GM12878 (cell line): ENCODE results near the gene RHEB. TPM values are rescaled to one million over a fixed set of nuclear protein-coding genes. Genes with fewer than 3 reads are reported as not detected.

Experiments
- ATAC-seq: fragments of 200-7000 bp; cut with Tn5 transposase; 3 replicates; pipeline ENCODE4 v1.9.1; 2020; ENCODE audit warnings: mild to moderate bottlenecking, moderate library complexity
- BruUV-seq: library from RNA; stranded (reverse); fragments of 400-500 nt; replicated peaks from 2 replicates; lab custom pipeline; 2021; lab: Mats Ljungman, UMichigan
- CTCF ChIA-PET: fragments of 300-600 bp; sonication (Branson Sonifier 250); formaldehyde crosslinking; extraction: SDS; loops from one replicate; lab custom pipeline; 2021; ENCODE audit warnings: inconsistent platforms; lab: Yijun Ruan, JAX
- POLR2A ChIA-PET: fragments of 350-600 bp; formaldehyde crosslinking; extraction: SDS; loops from one replicate; lab custom pipeline; 2021; ENCODE audit warnings: inconsistent platforms; lab: Charles Lee
- RAD21 ChIA-PET: fragments of 300-600 bp; sonication (Branson Sonifier 250); formaldehyde crosslinking; loops from one replicate; lab custom pipeline; 2023; ENCODE audit warnings: antibody characterized with exemption; ENCODE audit not compliant: unreplicated experiment; lab: Charles Lee
- SMC1A ChIA-PET: fragments of 300-600 bp; sonication (Branson Sonifier 250); formaldehyde crosslinking; loops from one replicate; lab custom pipeline; 2023; ENCODE audit not compliant: unreplicated experiment, uncharacterized antibody; lab: Charles Lee
- DNase-seq: peaks from one replicate; pipeline ENCODE4 v3.0.0-alpha.2; 2011; ENCODE audit warnings: low read depth, low spot score
- FAIRE-seq: peaks from 3 replicates; lab custom pipeline; 2011; peaks lifted over from hg19 to GRCh38; lab: Jason Lieb, UNC
- H2AFZ ChIP-seq: 2 replicates; pipeline ENCODE4 v1.6.0; 2011; ENCODE audit warnings: low read depth, low read length, control low read depth; ENCODE audit not compliant: control insufficient read depth
- H3K27ac ChIP-seq: 2 replicates; pipeline ENCODE4 v1.5.1; 2011; ENCODE audit warnings: control low read depth; ENCODE audit not compliant: control insufficient read depth, insufficient read depth
- H3K27me3 ChIP-seq, 2 experiments: replicated peaks in 1 of 2; 2 replicates each; pipeline versions ENCODE4 v1.6.0 to v1.6.1; 2011; ENCODE audit warnings: low read length in 1 of 2; ENCODE audit not compliant: control insufficient read depth in 2 of 2, insufficient read depth in 2 of 2
- H3K36me3 ChIP-seq, 2 experiments: 2 replicates each; pipeline ENCODE4 v1.5.1; 2011; ENCODE audit warnings: low read length in 1 of 2; ENCODE audit not compliant: control insufficient read depth in 2 of 2, insufficient read depth in 2 of 2
- H3K4me1 ChIP-seq: 2 replicates; pipeline ENCODE4 v1.6.1; 2011; ENCODE audit warnings: mild to moderate bottlenecking, low read length, moderate library complexity, mixed read lengths; ENCODE audit not compliant: control insufficient read depth, insufficient read depth
- H3K4me2 ChIP-seq: 2 replicates; pipeline ENCODE4 v1.6.0; 2011; ENCODE audit warnings: control low read depth; ENCODE audit not compliant: control insufficient read depth, insufficient read depth
- H3K4me3 ChIP-seq: fragments of 200-600 bp; sonication (generic); 2 replicates; pipeline ENCODE4 v1.5.1; 2016
- H3K79me2 ChIP-seq: 2 replicates; pipeline ENCODE4 v1.6.0; 2011; ENCODE audit warnings: low read length; ENCODE audit not compliant: control insufficient read depth, insufficient read depth
- H3K9ac ChIP-seq: 2 replicates; pipeline ENCODE4 v1.8.0; 2011; ENCODE audit warnings: low read length, control low read depth, mixed read lengths; ENCODE audit not compliant: control insufficient read depth, insufficient read depth
- H3K9me3 ChIP-seq: replicated peaks from 3 replicates; pipeline ENCODE4 v1.5.1; 2011; ENCODE audit warnings: mild to moderate bottlenecking, low read length; ENCODE audit not compliant: control insufficient read depth, insufficient read depth
- H4K20me1 ChIP-seq: 2 replicates; pipeline ENCODE4 v1.6.0; 2011; ENCODE audit not compliant: control insufficient read depth, insufficient read depth
- BCL3 ChIP-seq: IDR thresholded peaks from 2 replicates; pipeline ENCODE4 v1.6.1; 2011; ENCODE audit warnings: borderline replicate concordance, low read depth, mild to moderate bottlenecking, moderate library complexity, low read length; ENCODE audit not compliant: insufficient read depth, poor library complexity, severe bottlenecking
- FOXM1 ChIP-seq: IDR thresholded peaks from 2 replicates; pipeline ENCODE4 v1.6.1; 2012; ENCODE audit warnings: low read depth, mild to moderate bottlenecking, inconsistent platforms, low read length, moderate library complexity
- HDAC6 ChIP-seq: fragments of 200-600 bp; sonication (generic); IDR thresholded peaks from one replicate; pipeline ENCODE4 v1.8.0; 2017; ENCODE audit warnings: antibody characterized with exemption; ENCODE audit not compliant: unreplicated experiment
- MEF2B ChIP-seq: fragments of 450-650 bp; IDR thresholded peaks from 2 replicates; pipeline ENCODE4 v1.6.1; 2018; ENCODE audit warnings: mild to moderate bottlenecking, moderate library complexity; ENCODE audit not compliant: partially characterized antibody, poor library complexity, severe bottlenecking
- NFXL1 ChIP-seq: fragments of 450-650 bp; IDR thresholded peaks from 2 replicates; pipeline ENCODE4 v1.6.1; 2017; ENCODE audit warnings: antibody characterized with exemption, mild to moderate bottlenecking, borderline replicate concordance
- USF2 ChIP-seq: IDR thresholded peaks from 2 replicates; pipeline ENCODE4 v1.6.1; 2011; ENCODE audit warnings: low read depth, low read length, improper control_type of control experiment, borderline replicate concordance
- WGBS: methylation state at CpG from one replicate; pipeline ENCODE4 v1.1.6; 2016; ENCODE audit warnings: low lambda C conversion rate; ENCODE audit not compliant: insufficient replicate concordance, insufficient coverage; ENCODE audit errors: missing lambda C conversion rate; 5-methylcytosine and 5-hydroxymethylcytosine counted together
- in situ Hi-C: fragments of 300-500 bp; cut with MboI; formaldehyde crosslinking; loops from 9 replicates; pipeline ENCODE4 v1.14.3; 2018; ENCODE audit warnings: mixed read lengths
- intact Hi-C: fragments of 100-400 bp; cut with micrococcal nuclease; formaldehyde crosslinking; loops from one replicate; pipeline ENCODE4 v1.14.2; 2022; ENCODE audit not compliant: unreplicated experiment
- polyA plus RNA-seq, 11 experiments: library from polyadenylated mRNA; depleted of rRNA in 4 of 11; unstranded in 6 of 11; stranded (reverse) in 5 of 11; fragments of >200 nt; fragmentation: Nextera tagmentation in 4 of 11; fragmentation: Illumina TruSeq in 1 of 11; extraction: Ambion mirVana in 4 of 11; extraction: Trizol in 1 of 11; gene quantifications; 1 replicate in 1 of 11; 2 replicates in 10 of 11; pipeline versions ENCODE4 v1.2.1 to v1.2.3, GENCODE V29; 2011 to 2016; ENCODE audit warnings: inconsistent platforms in 2 of 11, missing spikeins in 2 of 11, low read depth in 1 of 11
- total RNA-seq, 4 experiments: library from RNA; depleted of rRNA in 3 of 4; stranded (reverse); fragments of >200 nt in 3 of 4; fragmentation: Illumina TruSeq in 1 of 4; extraction: Trizol in 1 of 4; gene quantifications; 2 replicates each; pipeline versions ENCODE4 v1.2.1 to v1.2.3, GENCODE V29; 2013 to 2021

Gene RHEB
- total and polyA plus RNA-seq, 10 of the 15 experiments (the other 5 are each of a cell fraction or from before 2014, with no cell fraction given), result 6.2 to 67.8 (median 38.0) TPM

- no peak overlapping the region for H3K9ac ChIP-seq
- no peaks in the 10 kb centered on the region for H3K27me3 ChIP-seq
- RAD21 ChIA-PET, result no interaction called here
- H3K4me1 ChIP-seq, result no peaks in the 10 kb centered on the region; the same call in 1 of the 2 replicates
- H3K4me3 ChIP-seq, result no peak overlapping the region
- POLR2A ChIA-PET, result no interaction called here
- SMC1A ChIA-PET, result no interaction called here
- no peaks in the 10 kb centered on the region for H4K20me1 ChIP-seq
- BruUV-seq, result no TSS peak
- in situ Hi-C loops, result no loop called here
- H3K36me3 ChIP-seq, result no peaks in the 10 kb centered on the region
- no peak overlapping the region for H2AFZ ChIP-seq
- no peaks in the 10 kb centered on the region; the same call in 2 of the 3 replicates for H3K9me3 ChIP-seq
- CTCF ChIA-PET, result no interaction called here
- TF ChIP-seq USF2 (no peak), MEF2B (no peak), FOXM1 (no peak), HDAC6 (no peak), BCL3 (peak; percentile 70), NFXL1 (no peak)
- 64% methylated on average over 15 of the region's 15 CpGs for WGBS
- no peak overlapping the region for H3K4me2 ChIP-seq
- intact Hi-C loops, result loop anchor here (1.0 kb wide), 1 partner anchor 85 kb away; no protein-coding TSS in a partner anchor
- DNase-seq, result no peak
- H3K79me2 ChIP-seq, result no peaks in the 10 kb centered on the region
- no peak for FAIRE-seq
- no peak for ATAC-seq
- H3K27ac ChIP-seq, result no peak overlapping the region
Observed at GRCh38 chr7:151452680-151453325, 66.9 kb downstream of the RHEB start.
